Activated effector memory CD4-positive, alpha-beta T cell treated with anti-CD3 and anti-CD28 coated beads, Interleukin-2, amount 50 U/mL, for 16 hours (primary cell): ENCODE data around the gene GPRC5B.

Experiments used
- DNase-seq: peaks from one replicate; pipeline ENCODE4 v3.0.0-alpha.2; 2020

Gene GPRC5B

GRCh38 chr16:19809121-19809635 is 75.5 kb downstream of the GPRC5B start:
- DNase-seq, result no peak

DNA sequence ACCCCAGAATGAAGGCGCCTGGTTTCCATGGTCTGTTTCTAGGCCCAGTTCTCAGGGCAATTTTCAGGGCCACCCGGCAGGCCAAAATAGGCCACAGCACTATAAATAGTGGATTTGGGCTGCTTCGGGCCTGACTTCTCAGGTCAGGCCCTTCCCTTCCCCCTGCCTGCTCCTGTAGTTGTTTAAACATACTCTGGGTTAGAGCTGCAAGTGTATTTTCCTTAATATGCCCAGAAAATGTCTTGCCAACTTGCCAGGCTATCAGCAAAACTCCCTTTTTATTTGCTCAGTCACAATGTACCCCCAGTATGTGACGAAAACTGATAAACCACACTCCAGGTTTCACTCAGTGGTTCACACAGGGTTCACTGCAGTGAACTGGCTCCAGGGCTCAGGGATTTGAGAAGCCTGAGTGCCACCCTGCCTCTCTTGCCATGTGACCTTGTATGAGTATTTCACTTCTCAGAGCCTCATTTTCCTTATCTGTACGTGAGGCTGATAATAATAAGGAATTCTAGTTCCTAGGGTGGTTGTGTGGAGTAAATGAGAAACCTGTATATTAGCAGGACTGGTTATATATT is 76.5 kb downstream of the GPRC5B start:
- no peak for DNase-seq
